Measurements from ENCODE around the gene PRDM11. TPM values are rescaled to one million over a fixed set of nuclear protein-coding genes. Genes with fewer than 3 reads are reported as not detected.

Gene PRDM11
- total RNA-seq, 1 experiment from 2014 or later: 14.7 TPM

DNA sequence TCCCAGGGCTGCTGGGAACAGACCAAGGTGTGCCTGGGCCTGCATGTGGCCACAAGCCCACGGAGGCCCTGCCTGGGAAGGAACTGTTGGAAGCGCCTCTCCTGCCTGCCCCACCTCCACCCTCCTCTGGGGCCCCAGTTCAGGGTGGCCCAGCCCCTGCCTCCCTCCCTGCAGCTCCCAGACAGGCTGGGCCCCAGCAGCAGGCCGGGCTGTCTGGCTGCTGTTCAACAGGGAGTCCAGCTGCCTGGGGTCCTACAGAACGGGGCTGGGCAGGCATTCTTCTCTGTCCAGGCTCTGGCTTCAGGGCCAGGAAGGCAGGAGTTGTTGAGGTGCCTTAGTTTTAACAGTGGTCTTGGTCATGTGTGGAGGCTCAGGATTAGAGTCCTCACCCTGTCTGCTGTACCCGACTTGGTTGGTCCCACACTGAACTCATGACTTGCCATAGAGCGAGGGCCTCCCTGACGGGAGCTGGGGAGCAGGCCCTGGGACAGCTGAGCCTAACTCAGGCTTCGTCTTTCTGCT lies 11.8 kb downstream of the PRDM11 start:
- Histone ChIP-seq H3K27me3 (no peaks in the 10 kb centered on the region), H3K27ac (peak overlapping the region; percentile 10; the same call in 1 of the 2 replicates), H3K36me3 (no peaks in the 10 kb centered on the region), H3K4me3 (no peak overlapping the region), H3K4me1 (peaks cover 39% of the 10 kb centered on the region), H3K9me3 (replicated peaks) (no peaks in the 10 kb centered on the region)
- DNase-seq: peak; percentile 68 to 70

DNA sequence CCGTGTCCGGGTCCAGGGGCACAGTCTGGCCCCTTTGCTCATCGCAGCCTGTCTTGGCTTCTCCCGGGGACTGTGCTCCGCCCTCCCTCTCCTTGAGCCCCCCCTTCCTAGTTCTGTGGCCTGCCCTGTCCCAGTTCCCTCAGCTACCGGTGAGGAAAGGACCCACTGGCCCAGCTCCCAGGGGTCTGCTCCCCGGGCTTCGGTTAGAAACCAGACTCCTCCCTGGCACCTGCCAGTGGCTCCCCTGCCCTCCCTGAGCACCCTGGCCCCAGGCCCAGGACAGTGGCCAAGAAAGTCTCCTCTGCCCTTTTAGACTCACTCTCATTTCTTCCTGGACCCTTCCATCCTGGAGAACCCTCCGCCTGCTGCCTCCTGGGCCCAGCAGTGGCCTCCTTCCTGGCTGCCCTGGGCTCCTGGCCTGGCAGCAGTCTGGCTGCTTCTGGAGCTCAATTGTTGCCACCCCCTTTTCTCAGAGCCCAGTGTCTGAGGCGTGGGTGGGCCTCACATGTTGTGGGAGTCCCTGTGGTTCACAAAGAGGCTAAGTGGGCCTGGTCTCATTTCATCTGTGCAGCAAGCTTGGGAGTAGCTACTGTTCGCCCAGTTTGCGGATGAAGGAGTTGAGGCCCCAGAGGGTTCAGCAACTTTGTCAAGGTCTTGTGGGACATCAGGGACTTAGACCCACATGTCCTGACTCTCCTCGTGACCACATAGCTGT lies 12.6 kb downstream of the PRDM11 start:
- Histone ChIP-seq H3K4me1 (peaks cover 41% of the 10 kb centered on the region), H3K36me3 (no peaks in the 10 kb centered on the region), H3K9me3 (replicated peaks) (no peaks in the 10 kb centered on the region), H3K27me3 (no peaks in the 10 kb centered on the region), H3K27ac (peak overlapping the region; percentile 10; the same call in 1 of the 2 replicates), H3K4me3 (no peak overlapping the region)
- no peak for DNase-seq

DNA sequence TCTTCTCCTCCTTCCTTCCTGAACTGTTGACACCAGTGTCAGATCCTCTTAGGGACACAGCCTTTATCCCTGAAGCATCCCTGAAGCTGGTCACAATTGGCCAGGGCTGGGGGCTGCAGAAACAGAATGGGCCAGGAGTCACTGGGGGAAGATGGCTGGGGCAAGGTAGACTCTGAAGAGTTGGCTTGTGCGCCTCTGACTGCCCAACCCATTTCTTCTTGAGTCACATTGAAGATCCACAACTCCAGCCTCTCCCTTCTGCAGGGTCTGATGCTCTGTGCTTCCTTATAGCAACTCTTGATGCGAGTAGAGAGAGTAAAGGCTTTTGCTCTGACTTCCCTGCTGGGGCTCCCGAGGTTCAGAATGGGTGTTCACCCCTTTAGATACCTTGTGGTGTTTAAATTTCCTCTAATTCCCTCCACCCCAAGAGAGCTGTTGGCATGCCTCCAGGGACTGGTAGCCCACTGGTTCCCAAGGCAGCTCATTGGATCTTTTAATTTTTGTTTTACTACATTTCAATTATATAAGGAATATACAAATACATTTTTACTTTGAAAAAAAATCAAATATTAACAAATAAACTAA lies 13.4 kb downstream of the PRDM11 start:
- H3K27me3 ChIP-seq: no peaks in the 10 kb centered on the region
- H3K27ac ChIP-seq: no peak overlapping the region
- no peak for DNase-seq
- no peaks in the 10 kb centered on the region for H3K36me3 ChIP-seq
- H3K4me1 ChIP-seq: peaks cover 41% of the 10 kb centered on the region
- H3K4me3 ChIP-seq: no peak overlapping the region
- H3K9me3 ChIP-seq (replicated peaks): no peaks in the 10 kb centered on the region

DNA sequence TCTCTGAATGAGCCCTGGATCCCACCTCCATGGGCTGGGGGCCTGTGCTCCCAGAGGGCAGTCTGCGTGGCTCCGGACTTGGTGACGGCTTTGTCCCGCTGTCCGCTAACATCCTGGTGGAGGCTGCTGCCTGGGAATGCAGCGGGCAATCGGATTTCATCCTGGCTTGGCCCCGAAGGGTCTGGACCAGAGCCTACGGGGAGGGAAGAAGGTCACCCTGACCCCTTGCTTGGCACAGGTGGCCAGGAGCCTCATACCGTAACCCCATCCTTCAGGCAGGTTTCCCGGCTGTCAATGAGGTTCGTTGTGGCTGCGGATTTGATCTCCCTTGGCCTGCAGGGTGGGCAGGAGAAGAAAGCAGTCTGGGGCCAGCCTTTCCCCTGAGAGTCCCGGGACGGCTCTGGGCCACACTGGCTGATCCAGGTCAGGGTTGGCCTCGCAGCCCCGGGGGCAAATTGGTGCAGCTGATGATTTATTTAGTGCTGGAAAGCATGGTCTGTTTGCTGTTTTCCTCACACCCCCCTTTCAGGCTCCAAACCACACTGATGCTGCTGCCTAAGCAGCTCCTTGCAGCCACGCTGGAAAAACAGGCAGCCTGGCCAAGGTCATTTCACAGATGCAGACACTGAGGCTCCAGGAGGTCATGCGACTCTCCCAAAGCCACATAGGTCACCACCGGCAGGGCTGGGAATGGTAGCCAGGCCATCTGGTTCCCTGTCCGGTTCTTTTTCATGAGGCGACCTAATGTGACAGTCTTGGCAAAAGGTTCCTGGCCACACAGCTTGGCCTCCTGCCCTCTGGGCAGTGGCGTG lies 15.0 kb downstream of the PRDM11 start:
- peak; percentile 45 to 49 for DNase-seq
- peaks cover 41% of the 10 kb centered on the region for H3K4me1 ChIP-seq
- no peak overlapping the region for H3K27ac ChIP-seq
- no peaks in the 10 kb centered on the region for H3K9me3 ChIP-seq (replicated peaks)
- no peak overlapping the region for H3K4me3 ChIP-seq
- no peaks in the 10 kb centered on the region for H3K36me3 ChIP-seq
- no peaks in the 10 kb centered on the region for H3K27me3 ChIP-seq

DNA sequence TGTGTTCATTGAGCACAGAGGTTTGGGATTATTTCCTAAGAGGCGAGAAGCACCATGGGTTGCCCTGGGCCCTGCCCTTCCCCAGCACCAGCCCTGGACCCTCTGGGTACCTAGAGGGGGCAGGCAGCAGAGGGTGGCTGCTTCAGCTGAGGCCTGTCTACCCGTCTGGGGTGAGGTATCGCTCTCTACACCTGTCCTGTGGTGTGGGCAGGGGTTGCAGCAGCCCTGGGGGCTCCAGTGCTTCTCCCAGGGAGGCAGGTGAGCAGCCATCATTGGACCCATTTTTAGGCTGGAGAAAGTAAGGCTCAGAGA lies 15.6 kb downstream of the PRDM11 start:
- peaks cover 41% of the 10 kb centered on the region for H3K4me1 ChIP-seq
- no peak overlapping the region for H3K27ac ChIP-seq
- H3K27me3 ChIP-seq: no peaks in the 10 kb centered on the region
- no peak for DNase-seq
- H3K4me3 ChIP-seq: no peak overlapping the region
- no peaks in the 10 kb centered on the region for H3K9me3 ChIP-seq (replicated peaks)
- no peaks in the 10 kb centered on the region for H3K36me3 ChIP-seq

DNA sequence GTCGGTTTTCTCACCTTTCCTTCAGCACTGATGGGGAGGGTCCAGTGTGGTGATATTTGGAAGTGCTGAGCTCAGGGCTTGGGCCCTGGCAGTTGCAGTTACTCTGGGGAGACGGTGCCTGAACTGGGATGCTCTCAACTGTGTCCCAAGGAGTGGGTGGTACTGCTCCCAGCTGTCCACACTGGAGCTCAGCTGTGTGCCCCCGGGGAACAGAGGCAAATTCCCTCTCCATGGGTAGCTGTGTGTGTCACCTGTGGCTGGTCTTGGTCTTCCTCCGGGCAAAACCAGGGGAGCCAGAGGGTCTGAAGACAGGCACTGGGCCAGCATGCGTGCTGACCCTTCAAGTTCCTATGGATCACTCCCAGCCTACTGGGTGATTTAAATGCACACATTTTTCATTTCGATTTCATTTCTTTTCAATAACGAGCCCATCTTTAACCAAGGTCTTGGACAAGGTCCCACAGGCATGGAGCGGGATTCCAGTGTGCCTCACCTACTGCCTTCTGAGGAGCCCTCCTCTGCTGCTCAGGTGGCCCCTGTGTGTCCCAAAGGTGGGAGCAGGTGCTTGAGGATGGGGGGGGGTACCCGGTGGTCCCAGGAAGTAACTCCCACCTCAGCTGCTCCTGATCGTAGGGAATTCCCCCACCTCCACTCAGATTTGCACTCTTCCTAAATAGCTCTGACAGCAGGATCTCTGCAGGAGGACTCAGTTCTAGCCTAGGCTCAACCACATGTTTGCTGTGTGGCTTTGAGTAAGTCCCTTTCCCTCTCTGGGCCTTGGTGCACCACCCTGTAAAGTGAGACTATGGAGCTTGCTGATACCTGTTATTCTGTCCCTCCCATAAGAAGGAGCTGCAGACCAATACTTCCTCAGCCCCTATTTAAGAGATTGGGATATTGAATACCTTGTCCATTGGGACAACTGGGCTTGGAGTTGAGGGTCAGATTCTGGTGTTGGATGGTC lies 16.8 kb downstream of the PRDM11 start:
- peak; percentile 62 to 69 for DNase-seq
- Histone ChIP-seq H3K9me3 (replicated peaks) (no peaks in the 10 kb centered on the region), H3K27me3 (no peaks in the 10 kb centered on the region), H3K4me1 (peaks cover 36% of the 10 kb centered on the region), H3K4me3 (no peak overlapping the region), H3K36me3 (no peaks in the 10 kb centered on the region), H3K27ac (no peak overlapping the region)

DNA sequence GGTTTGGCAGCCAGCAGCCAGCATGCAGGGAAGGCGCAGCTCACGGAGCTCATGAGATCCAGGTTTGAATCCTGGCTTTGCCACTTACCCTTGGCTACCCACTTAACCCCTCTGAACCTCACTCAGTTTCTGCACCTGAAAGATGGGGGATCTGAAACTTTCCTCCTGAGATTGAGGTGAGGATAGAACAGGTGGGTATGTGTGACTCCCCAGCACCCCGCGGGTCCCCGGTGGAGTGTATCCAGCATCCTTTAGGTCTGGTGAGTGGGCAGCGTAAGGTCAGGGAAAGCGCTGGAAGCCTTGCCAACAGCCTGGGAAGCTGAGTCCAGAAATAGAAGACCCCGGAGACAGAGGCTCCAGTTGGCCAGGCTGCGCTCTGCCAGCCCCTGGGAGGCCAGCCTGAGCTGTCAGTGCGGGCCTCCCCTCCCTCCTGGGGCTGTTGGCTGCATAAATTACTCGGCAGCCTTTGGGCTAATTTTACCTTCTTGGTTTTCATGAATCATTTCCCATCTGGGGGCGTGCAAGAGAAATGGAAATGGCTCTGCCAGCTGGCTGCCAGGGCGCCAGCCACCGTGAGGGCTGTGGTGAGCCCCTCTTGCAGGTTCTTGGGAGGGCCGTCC lies 17.6 kb downstream of the PRDM11 start:
- Histone ChIP-seq H3K27ac (no peak overlapping the region), H3K9me3 (replicated peaks) (no peaks in the 10 kb centered on the region), H3K4me1 (peaks cover 27% of the 10 kb centered on the region), H3K4me3 (no peak overlapping the region), H3K27me3 (no peaks in the 10 kb centered on the region), H3K36me3 (no peaks in the 10 kb centered on the region)
- DNase-seq: no peak

DNA sequence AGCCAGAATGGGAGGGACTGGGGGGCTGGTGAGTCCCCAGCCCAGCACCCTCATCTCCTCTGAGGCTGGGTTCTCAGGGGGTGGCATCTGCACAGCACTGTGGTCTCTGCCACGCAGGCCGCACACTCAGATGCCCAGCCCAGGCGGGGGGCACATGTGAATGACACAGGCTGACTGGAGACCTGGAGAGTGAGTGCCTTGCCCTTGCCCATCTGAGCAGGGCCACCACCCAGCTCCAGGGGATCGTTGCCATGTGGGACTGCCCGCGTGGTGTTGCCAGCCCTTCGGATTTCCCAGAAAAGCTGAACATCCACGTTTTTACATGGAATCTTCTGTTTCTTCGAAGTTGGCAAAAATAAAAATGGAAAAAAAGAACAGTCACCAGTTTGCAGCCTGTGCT lies 18.9 kb downstream of the PRDM11 start:
- no peak overlapping the region for H3K4me3 ChIP-seq
- H3K27ac ChIP-seq: no peak overlapping the region
- peaks cover 26% of the 10 kb centered on the region for H3K4me1 ChIP-seq
- DNase-seq: no peak
- H3K9me3 ChIP-seq (replicated peaks): no peaks in the 10 kb centered on the region
- no peaks in the 10 kb centered on the region for H3K27me3 ChIP-seq
- H3K36me3 ChIP-seq: no peaks in the 10 kb centered on the region

DNA sequence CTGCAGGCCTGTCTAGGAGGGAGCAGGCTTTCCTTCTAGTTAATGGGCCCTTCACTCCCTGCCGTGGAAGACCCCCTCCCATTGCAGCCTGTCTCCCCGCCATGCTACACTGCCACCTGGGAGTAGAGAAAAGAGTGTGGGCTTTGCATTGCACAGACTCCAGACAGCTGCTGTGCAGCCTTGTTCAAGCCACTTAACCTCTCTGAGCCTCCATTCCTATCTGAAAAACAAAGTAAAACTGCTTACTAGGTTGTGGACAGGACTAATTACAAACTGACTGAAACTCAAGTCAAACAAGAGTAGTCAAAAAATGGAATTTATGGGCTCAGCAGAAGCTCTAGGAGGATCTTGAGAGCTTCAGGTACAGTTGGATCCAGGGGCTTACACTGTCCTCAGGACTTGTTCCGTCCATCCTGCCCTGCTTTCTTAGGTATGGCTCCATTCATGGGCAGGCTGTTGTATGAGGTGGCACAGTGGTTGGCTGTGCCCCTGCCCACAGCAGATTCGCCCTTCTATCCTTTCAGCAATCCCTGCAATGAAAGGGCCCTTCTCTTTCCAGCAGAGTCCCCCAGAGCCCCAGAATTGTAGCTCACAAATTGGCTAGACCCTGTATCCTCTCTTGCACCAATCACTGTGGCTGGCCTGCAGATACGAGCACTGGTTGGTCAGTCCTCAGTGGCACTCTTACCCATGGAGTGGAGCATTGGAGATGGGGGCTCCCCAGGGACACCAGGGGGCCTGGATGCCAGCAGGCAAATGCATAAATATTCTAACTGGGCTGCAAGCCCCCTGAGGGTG lies 19.6 kb downstream of the PRDM11 start:
- H3K9me3 ChIP-seq (replicated peaks): no peaks in the 10 kb centered on the region
- H3K36me3 ChIP-seq: no peaks in the 10 kb centered on the region
- H3K4me1 ChIP-seq: peaks cover 24% of the 10 kb centered on the region
- no peaks in the 10 kb centered on the region for H3K27me3 ChIP-seq
- H3K4me3 ChIP-seq: no peak overlapping the region
- no peak overlapping the region for H3K27ac ChIP-seq
- DNase-seq: no peak

DNA sequence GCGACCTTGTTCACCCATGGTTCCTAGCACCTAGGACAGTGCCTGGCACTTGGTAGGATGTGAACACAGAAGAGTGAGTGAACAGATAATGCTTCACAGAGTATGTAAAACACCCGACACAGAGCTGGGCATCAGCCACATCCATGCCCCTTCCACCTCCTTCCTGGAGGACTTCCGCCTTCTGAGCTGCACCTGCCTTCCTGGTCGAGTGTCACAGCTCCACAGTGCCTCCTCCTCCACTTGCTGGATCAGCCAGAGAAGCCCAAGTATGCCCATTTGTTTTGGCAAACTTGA lies 20.1 kb downstream of the PRDM11 start:
- Histone ChIP-seq H3K27ac (no peak overlapping the region), H3K4me1 (peaks cover 19% of the 10 kb centered on the region), H3K4me3 (no peak overlapping the region), H3K36me3 (no peaks in the 10 kb centered on the region), H3K9me3 (replicated peaks) (no peaks in the 10 kb centered on the region), H3K27me3 (no peaks in the 10 kb centered on the region)
- DNase-seq: no peak

DNA sequence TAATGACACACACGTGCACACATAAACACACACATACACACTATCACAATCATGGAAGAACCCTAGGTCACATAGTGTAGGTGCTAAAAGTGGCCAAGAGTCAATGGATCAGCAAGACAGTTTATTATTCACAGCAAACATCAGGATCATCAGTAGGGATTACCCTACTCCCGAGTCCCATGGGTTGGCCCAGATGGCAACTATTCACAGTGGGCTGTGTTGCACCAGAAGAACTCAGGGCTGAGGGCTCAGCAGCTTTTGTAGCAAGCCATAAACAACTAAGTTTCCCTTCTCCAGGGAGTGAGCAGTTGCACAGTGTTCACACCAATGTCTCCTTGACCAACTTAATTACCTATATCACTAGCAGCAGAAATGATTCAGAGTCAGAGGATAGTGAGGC lies 20.8 kb downstream of the PRDM11 start:
- Histone ChIP-seq H3K4me1 (peaks cover 12% of the 10 kb centered on the region), H3K27ac (no peak overlapping the region), H3K27me3 (no peaks in the 10 kb centered on the region), H3K4me3 (no peak overlapping the region), H3K36me3 (no peaks in the 10 kb centered on the region), H3K9me3 (replicated peaks) (no peaks in the 10 kb centered on the region)
- DNase-seq: no peak

DNA sequence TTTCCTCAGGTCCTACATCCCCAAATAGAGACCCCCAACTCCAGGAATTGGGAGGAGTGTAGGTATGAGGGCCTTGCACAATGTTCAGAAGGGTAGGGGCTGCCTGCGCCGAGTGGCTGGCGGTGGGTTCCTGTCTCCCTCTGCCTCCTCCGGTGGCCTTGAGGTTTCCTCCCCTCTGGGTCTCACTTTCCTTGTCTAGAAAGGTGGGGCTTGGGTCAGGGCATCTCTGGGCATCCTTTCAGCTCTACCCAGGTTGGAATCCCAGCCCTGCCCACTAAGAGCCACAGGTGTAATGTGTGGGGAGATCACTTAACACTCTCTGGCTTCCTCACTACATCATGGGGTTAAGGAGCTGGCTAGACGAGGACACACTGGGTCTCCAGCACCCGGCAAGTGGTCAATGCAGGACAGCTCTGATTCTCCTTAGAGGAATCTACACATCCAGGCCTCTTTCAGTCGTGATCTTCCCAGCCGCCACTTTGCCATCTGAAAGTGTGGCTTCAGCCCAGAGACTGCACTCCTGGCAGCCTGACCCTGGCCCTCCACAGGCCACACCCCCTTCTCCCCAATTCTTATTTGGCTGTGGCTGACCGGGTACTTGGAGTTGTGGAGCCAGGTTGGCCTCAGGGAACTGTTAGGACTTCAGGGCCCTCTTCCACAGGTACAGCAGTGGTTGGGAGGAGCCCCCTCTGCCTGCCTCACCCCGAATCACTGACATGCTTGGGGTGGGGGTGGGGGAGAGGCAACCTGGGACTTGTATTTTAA lies 22.1 kb downstream of the PRDM11 start:
- H3K9me3 ChIP-seq (replicated peaks): no peaks in the 10 kb centered on the region
- H3K27ac ChIP-seq: no peak overlapping the region
- no peaks in the 10 kb centered on the region for H3K27me3 ChIP-seq
- no peak overlapping the region for H3K4me3 ChIP-seq
- no peak for DNase-seq
- no peaks in the 10 kb centered on the region for H3K36me3 ChIP-seq
- H3K4me1 ChIP-seq: no peaks in the 10 kb centered on the region; the same call in 1 of the 2 replicates

Data from SJCRH30 (cell line).